Uterus (tissue), 4 donors: ENCODE measurements around the gene KRTAP5-11. TPM values are rescaled to one million over a fixed set of nuclear protein-coding genes. Genes with fewer than 3 reads are reported as not detected.

Source experiments
- small RNA-seq: library from RNA; depleted of rRNA; stranded (forward); fragments of <200 nt; gene quantifications from one replicate; pipeline ENCODE3, GENCODE V24; 2016
- total RNA-seq, 4 donors: library from RNA; depleted of rRNA in 3 of 4; stranded (reverse); fragments of >200 nt in 3 of 4; gene quantifications; one replicate each; pipeline versions ENCODE4 v1.1.0 to v1.2.4, GENCODE V29; 2014 to 2023
- donor health status: DM: yes; HTN: yes; CAD: no.

The KRTAP5-11 gene
- total RNA-seq, 4 donors from 2014 or later = not detected

Small RNA genes lying within 50 kb of the gene (small RNA-seq; reads per million reads assigned to genes)
- not detected for gene AP000867.1
- gene KRTAP5-14P = not detected

Other genes starting within 250 kb of the KRTAP5-11 start
- gene DHCR7, start 134.5 kb downstream of the KRTAP5-11 start, total RNA-seq = 10 to 100 TPM in 3 of 4 donors, 1 to 10 TPM in 1; 7.1 to 24.1 (median 17.8) TPM
- 10 to 100 TPM; 20.0 to 73.0 (median 32.8) TPM for gene NADSYN1, start 129.7 kb downstream of the KRTAP5-11 start, total RNA-seq
- under 1 TPM in 1 of 4 donors, not detected in 3; 0.95 TPM for gene KRTAP5-7, start 55.6 kb downstream of the KRTAP5-11 start, total RNA-seq
- gene KRTAP5-8, start 44.9 kb downstream of the KRTAP5-11 start, total RNA-seq = under 1 TPM in 1 of 4 donors, not detected in 3; 0.64 TPM
- not detected for gene KRTAP5-9, start 34.5 kb downstream of the KRTAP5-11 start, total RNA-seq
- under 1 TPM in 1 of 4 donors, not detected in 3; 0.37 TPM for gene KRTAP5-10, start 17.3 kb downstream of the KRTAP5-11 start, total RNA-seq